AG09309 (cell line): Measurements from ENCODE around the gene STXBP5.
A peak's percentile ranks its signal among the peaks of the same experiment; 100 is the strongest.

Experiments
- DNase-seq: peaks from one replicate; pipeline ENCODE4 v3.0.0-alpha.2; 2010; ENCODE audit warnings: low read depth
- H3K4me3 ChIP-seq: 2 replicates; pipeline ENCODE4 v1.5.1; 2011; ENCODE audit warnings: mild to moderate bottlenecking, low read depth, low read length, moderate library complexity; ENCODE audit not compliant: control insufficient read depth
- CTCF ChIP-seq: IDR thresholded peaks from 2 replicates; pipeline ENCODE4 v1.5.1; 2011; ENCODE audit warnings: mild to moderate bottlenecking, low read depth, low read length, inconsistent platforms; ENCODE audit not compliant: insufficient read depth, control insufficient read depth; ENCODE audit errors: missing control alignments

Gene STXBP5

DNA sequence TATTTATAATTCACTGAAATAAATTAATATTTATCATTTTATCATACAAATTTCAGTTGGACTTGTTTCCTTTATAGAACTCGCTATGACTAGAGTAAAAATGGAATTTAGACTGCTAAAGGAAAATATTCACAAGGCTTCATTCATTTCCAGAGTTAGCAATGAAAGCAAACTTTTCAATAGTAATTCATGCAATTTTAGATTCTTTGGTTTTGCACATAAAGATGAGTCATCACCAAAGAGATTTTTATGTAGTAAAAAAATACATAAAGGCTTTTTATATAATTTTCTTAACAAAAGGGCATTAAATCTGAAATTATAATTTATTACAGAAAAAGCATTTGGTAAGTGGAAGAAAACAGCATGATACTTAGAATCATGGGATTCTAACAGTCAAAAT is 37.2 kb upstream of the STXBP5 start:
- H3K4me3 ChIP-seq: no peak overlapping the region
- TF ChIP-seq CTCF: no peak
- no peak for DNase-seq

- DNase-seq: no peak
- no peak for TF ChIP-seq CTCF
- H3K4me3 ChIP-seq: no peak overlapping the region
These were observed 36.4 kb upstream of the STXBP5 start for GRCh38 chr6:147167576-147168461.

DNA sequence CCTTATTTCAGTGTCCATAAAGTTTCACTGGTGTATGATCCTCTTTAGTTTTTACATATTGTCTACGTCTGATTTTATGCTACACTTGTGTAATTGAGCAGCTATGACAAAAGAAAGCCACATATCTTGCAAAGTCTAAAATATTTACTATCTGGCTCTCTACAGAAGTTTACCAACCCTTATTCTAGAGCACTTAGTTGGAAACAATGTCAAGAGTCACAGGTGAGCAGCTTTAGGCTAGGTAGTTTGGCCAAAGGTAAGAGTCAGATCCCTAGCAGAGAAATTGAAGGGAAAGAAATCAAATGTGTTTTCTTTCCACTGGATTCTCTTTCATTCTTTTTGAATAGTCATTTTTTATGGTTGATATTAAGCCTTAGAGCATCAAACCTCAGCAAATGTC is 34.7 kb upstream of the STXBP5 start:
- H3K4me3 ChIP-seq: no peak overlapping the region
- no peak for DNase-seq
- no peak for TF ChIP-seq CTCF

GRCh38 chr6:147170269-147170668 is 33.9 kb upstream of the STXBP5 start:
- no peak for TF ChIP-seq CTCF
- DNase-seq: peak; percentile 89
- H3K4me3 ChIP-seq: no peak overlapping the region

DNA sequence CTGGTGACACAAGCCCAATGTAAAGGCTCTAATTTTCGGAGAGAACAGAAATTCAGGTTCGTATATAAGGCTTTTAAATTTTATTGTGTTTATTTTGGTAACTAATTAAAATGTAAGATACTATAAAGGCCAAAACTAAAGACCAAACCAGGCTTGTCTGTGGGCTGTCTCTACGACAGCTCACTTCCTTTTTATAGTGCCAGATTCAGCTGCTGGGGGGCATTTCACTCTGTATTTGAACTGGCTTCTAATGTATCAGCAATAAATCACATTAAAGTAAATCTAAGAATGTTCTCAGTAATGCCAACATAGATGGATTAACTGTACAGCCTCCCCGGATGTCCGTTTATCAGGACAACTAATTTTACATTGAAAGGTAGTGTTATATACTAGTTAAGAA is 31.1 kb upstream of the STXBP5 start:
- no peak for TF ChIP-seq CTCF
- no peak for DNase-seq
- no peak overlapping the region for H3K4me3 ChIP-seq

DNA sequence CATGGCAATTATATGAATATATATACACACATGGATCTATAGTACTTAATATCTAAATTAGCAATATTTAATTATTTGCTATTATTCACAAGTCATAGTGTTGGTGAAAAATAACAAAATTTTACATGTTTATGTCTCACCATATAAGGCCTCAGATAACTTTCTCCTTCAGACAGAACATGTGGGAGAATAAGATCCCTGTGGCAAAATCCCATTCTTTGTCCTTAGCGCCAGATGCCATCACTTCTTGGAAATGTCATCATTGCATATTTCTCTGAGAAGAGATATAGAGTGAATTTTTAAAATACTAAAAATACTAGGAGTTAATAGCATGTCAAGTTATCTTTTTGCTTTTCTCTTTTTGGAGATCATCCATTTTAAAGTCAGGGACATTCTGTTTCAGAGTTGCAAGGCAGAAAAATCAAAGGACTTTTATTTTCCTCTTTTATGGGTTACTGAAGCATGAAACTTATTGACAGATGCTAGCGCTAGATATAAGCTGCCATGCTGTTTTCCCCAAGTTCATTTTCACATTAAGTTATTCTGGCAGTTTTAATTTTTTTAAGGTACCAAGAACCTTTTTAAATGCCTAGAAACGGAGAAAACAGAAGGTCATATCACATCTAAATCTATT is 30.4 kb upstream of the STXBP5 start:
- no peak overlapping the region for H3K4me3 ChIP-seq
- TF ChIP-seq CTCF: no peak
- no peak for DNase-seq

GRCh38 chr6:147176795-147177194 is 27.4 kb upstream of the STXBP5 start:
- no peak for DNase-seq
- TF ChIP-seq CTCF: no peak
- H3K4me3 ChIP-seq: no peak overlapping the region
